Myocyte (in vitro differentiated cells): ENCODE data around the gene PRDM5. TPM values are rescaled to one million over a fixed set of nuclear protein-coding genes. Genes with fewer than 3 reads are reported as not detected.

Experiments
- DNase-seq: peaks from one replicate; pipeline ENCODE4 v3.0.0-alpha.2; 2012; ENCODE audit warnings: low read depth
- total RNA-seq: library from RNA; depleted of rRNA; stranded (reverse); fragments of >200 nt; gene quantifications from 2 replicates; pipeline ENCODE4 v1.2.3, GENCODE V29; 2014

Gene PRDM5
- total RNA-seq, 1 donor from 2014 or later = 12.3 TPM

GRCh38 chr4:120915336-120915735 is 7.2 kb downstream of the PRDM5 start:
- peak; percentile 64 for DNase-seq

GRCh38 chr4:120903419-120903818 is 19.1 kb downstream of the PRDM5 start:
- peak; percentile 46 for DNase-seq

GRCh38 chr4:120902925-120903324 is 19.6 kb downstream of the PRDM5 start:
- DNase-seq = peak; percentile 22

- no peak for DNase-seq
Measured at GRCh38 chr4:120901731-120902130, 20.8 kb downstream of the PRDM5 start.

GRCh38 chr4:120897981-120898719 is 24.4 kb downstream of the PRDM5 start:
- DNase-seq = no peak

- no peak for DNase-seq
Measured at GRCh38 chr4:120895554-120895953, 27.0 kb downstream of the PRDM5 start.

- no peak for DNase-seq
Measured at GRCh38 chr4:120893314-120893713, 29.2 kb downstream of the PRDM5 start.

GRCh38 chr4:120886191-120886590 is 36.3 kb downstream of the PRDM5 start:
- no peak for DNase-seq

GRCh38 chr4:120881846-120882245 is 40.7 kb downstream of the PRDM5 start:
- DNase-seq = no peak

- no peak for DNase-seq
Measured at GRCh38 chr4:120881351-120881750, 41.2 kb downstream of the PRDM5 start.

- no peak for DNase-seq
Measured at GRCh38 chr4:120877021-120877420, 45.5 kb downstream of the PRDM5 start.

GRCh38 chr4:120874792-120875774 is 47.4 kb downstream of the PRDM5 start:
- no peak for DNase-seq

GRCh38 chr4:120873554-120873953 is 49.0 kb downstream of the PRDM5 start:
- DNase-seq = no peak

- no peak for DNase-seq
Measured at GRCh38 chr4:120871173-120871572, 51.4 kb downstream of the PRDM5 start.

GRCh38 chr4:120870279-120870673 is 52.2 kb downstream of the PRDM5 start:
- DNase-seq = no peak

GRCh38 chr4:120869613-120870278 is 52.8 kb downstream of the PRDM5 start:
- DNase-seq = no peak

- DNase-seq = no peak
Measured at GRCh38 chr4:120867506-120867905, 55.0 kb downstream of the PRDM5 start.

GRCh38 chr4:120865985-120866384 is 56.5 kb downstream of the PRDM5 start:
- no peak for DNase-seq

- no peak for DNase-seq
Measured at GRCh38 chr4:120864969-120865368, 57.6 kb downstream of the PRDM5 start.

GRCh38 chr4:120862432-120862831 is 60.1 kb downstream of the PRDM5 start:
- DNase-seq = no peak

GRCh38 chr4:120861852-120862251 is 60.7 kb downstream of the PRDM5 start:
- DNase-seq = no peak

- DNase-seq = no peak
Measured at GRCh38 chr4:120858776-120859175, 63.8 kb downstream of the PRDM5 start.
